ENCODE results near the gene OR10P1.
A peak's percentile ranks its signal among the peaks of the same experiment; 100 is the strongest.

OR10P1 gene

GRCh38 chr12:55685671-55686070 is 49.0 kb downstream of the OR10P1 start:
- DNase-seq (ENCODE audit: low spot score) = peak; percentile 56

DNA sequence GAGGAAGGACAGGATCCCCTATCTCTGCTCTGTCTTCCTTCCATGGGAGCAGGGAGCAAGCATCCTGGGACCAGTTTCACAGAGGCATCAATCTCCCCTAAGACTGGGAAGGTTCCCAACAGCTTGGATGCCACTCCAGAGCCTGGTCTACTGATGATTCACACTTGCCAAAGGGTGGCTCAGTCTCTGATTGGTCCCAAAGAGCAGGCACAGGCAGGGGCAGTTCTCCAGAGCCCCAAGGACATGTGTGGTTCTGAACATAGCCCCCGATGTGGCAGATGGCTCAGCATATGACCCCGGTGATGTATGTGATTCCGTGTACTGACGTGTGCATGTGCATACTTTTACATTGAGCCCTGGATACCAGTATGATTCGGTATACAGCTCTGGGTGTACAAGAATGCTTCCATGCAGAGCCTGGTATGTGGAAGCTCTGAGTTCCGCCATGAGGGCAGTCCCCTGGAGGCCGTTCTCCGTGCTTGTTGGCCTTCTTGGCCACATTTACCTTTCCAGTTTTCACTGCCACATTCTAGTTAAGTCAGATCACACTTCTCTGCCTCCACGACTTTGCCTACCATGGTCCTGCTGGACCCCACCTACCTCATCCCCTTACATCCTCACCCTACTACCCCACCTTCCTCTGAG is 49.8 kb downstream of the OR10P1 start:
- DNase-seq (ENCODE audit: low spot score) = no peak
